ENCODE measurements around the gene KLK4.

DNA sequence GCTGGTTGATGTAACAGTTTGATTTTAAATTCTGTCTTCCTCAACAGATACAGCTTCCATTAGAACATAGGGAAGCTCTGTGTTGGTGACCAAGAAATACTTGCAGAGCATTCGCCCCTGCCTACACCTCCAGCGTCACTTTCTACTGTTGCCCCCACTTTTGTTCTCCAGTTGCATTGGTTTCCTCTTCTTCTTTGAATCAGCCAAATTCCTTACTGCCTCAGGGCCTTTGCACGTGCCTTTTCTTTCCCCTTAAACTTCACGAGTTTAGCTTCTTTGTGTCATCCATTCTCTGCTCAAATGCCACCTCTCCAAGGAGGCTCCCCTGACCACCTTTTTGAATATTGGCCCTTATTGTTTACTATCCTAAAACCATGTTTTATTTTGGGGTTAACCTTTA is 35.9 kb upstream of the KLK4 start:
- TF ChIP-seq, protein P1, sequence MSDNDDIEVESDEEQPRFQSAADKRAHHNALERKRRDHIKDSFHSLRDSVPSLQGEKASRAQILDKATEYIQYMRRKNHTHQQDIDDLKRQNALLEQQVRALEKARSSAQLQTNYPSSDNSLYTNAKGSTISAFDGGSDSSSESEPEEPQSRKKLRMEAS (IDR thresholded peaks at IDR 0.05; ENCODE audit: low read depth), result no peak
- TF ChIP-seq JUND (IDR thresholded peaks at IDR 0.05), result no peak
- TF ChIP-seq RAD21 (IDR thresholded peaks at IDR 0.05; ENCODE audit: low read length), result no peak
- TF ChIP-seq, protein P2, sequence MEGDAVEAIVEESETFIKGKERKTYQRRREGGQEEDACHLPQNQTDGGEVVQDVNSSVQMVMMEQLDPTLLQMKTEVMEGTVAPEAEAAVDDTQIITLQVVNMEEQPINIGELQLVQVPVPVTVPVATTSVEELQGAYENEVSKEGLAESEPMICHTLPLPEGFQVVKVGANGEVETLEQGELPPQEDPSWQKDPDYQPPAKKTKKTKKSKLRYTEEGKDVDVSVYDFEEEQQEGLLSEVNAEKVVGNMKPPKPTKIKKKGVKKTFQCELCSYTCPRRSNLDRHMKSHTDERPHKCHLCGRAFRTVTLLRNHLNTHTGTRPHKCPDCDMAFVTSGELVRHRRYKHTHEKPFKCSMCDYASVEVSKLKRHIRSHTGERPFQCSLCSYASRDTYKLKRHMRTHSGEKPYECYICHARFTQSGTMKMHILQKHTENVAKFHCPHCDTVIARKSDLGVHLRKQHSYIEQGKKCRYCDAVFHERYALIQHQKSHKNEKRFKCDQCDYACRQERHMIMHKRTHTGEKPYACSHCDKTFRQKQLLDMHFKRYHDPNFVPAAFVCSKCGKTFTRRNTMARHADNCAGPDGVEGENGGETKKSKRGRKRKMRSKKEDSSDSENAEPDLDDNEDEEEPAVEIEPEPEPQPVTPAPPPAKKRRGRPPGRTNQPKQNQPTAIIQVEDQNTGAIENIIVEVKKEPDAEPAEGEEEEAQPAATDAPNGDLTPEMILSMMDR (IDR thresholded peaks at IDR 0.05), result no peak
- no peak for TF ChIP-seq POLR2AphosphoS5 (IDR thresholded peaks at IDR 0.05; ENCODE audit: low read depth, low read length)

All from SK-N-SH (cell line).